HTERT RPE-1 (cell line): ENCODE data around the gene ASAP2.
"Not testable (repeated sequence)": the region's sequence is repeated elsewhere in the genome, so short reads cannot be mapped to it uniquely, and the experiment has no call there.

Experiments
- in situ Hi-C: fragments of 300-500 bp; cut with MboI; formaldehyde crosslinking; loops from 4 replicates; pipeline ENCODE4 v1.14.3; 2020; ENCODE audit warnings: low sequenced_read_pairs

Gene ASAP2

GRCh38 chr2:9397201-9397600 lies 190.6 kb downstream of the ASAP2 start:
- in situ Hi-C loops = no loop called here

- in situ Hi-C loops = not testable (repeated sequence)
Measured at GRCh38 chr2:9398251-9398650, 191.6 kb downstream of the ASAP2 start.

GRCh38 chr2:9398881-9399780 lies 192.5 kb downstream of the ASAP2 start:
- in situ Hi-C loops = no loop called here

- in situ Hi-C loops = no loop called here
Measured at GRCh38 chr2:9400268-9401058, 193.9 kb downstream of the ASAP2 start.

GRCh38 chr2:9401059-9401547 lies 194.5 kb downstream of the ASAP2 start:
- in situ Hi-C loops = no loop called here

GRCh38 chr2:9401646-9402371 lies 195.2 kb downstream of the ASAP2 start:
- in situ Hi-C loops = no loop called here

- in situ Hi-C loops = no loop called here
Measured at GRCh38 chr2:9403924-9404323, 197.3 kb downstream of the ASAP2 start.

- in situ Hi-C loops = no loop called here
Measured at GRCh38 chr2:9404451-9404850, 197.8 kb downstream of the ASAP2 start.

- in situ Hi-C loops = no loop called here
Measured at GRCh38 chr2:9405636-9406035, 199.0 kb downstream of the ASAP2 start.

- in situ Hi-C loops = no loop called here
Measured at GRCh38 chr2:9406529-9407362, 200.1 kb downstream of the ASAP2 start.

- in situ Hi-C loops = no loop called here
Measured at GRCh38 chr2:9407363-9407811, 200.8 kb downstream of the ASAP2 start.

- in situ Hi-C loops = no loop called here
Measured at GRCh38 chr2:9408641-9409151, 202.1 kb downstream of the ASAP2 start.

GRCh38 chr2:9410108-9410507 lies 203.5 kb downstream of the ASAP2 start:
- in situ Hi-C loops = no loop called here

- in situ Hi-C loops = no loop called here
Measured at GRCh38 chr2:9412781-9413180, 206.2 kb downstream of the ASAP2 start.

GRCh38 chr2:9415516-9416169 lies 209.0 kb downstream of the ASAP2 start:
- in situ Hi-C loops = no loop called here

GRCh38 chr2:9416267-9416961 lies 209.8 kb downstream of the ASAP2 start:
- in situ Hi-C loops = no loop called here

GRCh38 chr2:9416962-9417316 lies 210.3 kb downstream of the ASAP2 start:
- in situ Hi-C loops = no loop called here

- in situ Hi-C loops = no loop called here
Measured at GRCh38 chr2:9417725-9418124, 211.1 kb downstream of the ASAP2 start.

GRCh38 chr2:9418746-9419145 lies 212.1 kb downstream of the ASAP2 start:
- in situ Hi-C loops = no loop called here
